Measurements from ENCODE around the gene CTNNA3. TPM values are rescaled to one million over a fixed set of nuclear protein-coding genes. Genes with fewer than 3 reads are reported as not detected.
"Not testable (repeated sequence)": the region's sequence is repeated elsewhere in the genome, so short reads cannot be mapped to it uniquely, and the experiment has no call there.

CTNNA3 gene
- total and polyA plus RNA-seq, 9 donors = 4.1 to 18.8 (median 6.3) TPM

DNA sequence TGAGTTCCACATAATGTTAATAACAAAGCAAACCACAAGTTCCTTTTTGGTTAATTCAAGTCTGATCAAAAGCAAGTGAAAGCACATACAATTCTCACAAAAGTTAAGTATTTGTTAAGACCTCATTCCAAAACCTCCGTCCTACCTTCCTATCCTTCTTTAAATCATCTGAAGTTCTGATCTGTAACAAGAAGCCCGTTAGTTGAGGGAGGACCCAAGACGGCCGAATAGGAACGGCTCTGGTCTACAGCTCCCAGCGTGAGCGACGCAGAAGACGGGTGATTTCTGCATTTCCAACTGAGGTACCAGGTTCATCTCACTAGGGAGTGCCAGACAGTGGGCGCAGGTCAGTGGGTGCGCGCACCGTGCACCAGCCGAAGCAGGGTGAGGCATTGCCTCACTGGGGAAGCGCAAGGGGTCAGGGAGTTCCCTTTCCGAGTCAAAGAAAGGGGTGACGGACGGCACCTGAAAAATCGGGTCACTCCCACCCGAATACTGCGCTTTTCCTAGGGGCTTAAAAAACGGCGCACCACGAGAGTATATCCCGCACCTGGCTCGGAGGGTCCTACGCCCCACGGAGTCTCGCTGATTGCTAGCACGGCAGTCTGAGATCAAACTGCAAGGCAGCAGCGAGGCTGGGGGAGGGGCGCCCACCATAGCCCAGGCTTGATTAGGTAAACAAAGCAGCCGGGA is 309.0 kb downstream of the CTNNA3 start:
- not testable (repeated sequence) for H3K27me3 ChIP-seq (ENCODE audit: control insufficient read depth, insufficient read depth, low read length); H3K36me3 ChIP-seq (ENCODE audit: control insufficient read depth, insufficient read depth, low read length); H3K27ac ChIP-seq (ENCODE audit: low read length); H3K4me1 ChIP-seq (ENCODE audit: control insufficient read depth, insufficient read depth, low read length); DNase-seq; H3K9me3 ChIP-seq (replicated peaks; ENCODE audit: control insufficient read depth, low read depth, low read length)
- WGBS (ENCODE audit: insufficient coverage) = 12% methylated on average over 29 of the region's 33 CpGs
- H3K4me3 ChIP-seq (ENCODE audit: low read length) = peak overlapping the region; percentile 13

DNA sequence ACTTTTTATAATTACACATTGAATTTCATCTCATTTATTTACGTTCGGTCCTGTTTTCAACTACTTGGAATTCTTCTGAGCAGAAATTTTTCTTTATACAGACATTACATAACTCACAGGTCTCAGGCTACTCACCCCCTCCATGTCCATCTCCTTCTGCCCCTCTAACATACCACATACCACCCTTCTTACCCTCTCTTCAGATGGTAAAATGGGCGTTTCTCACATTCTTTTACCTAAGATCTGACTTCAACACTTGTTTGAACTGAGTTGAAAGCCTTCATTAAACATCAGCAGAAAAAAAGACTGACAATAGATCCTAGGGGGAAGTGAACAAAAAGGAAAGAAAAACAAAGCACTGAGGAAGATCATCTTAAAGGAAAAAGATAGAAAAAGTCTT is 309.7 kb downstream of the CTNNA3 start:
- Histone ChIP-seq H3K36me3 (ENCODE audit: control insufficient read depth, insufficient read depth, low read length) (no peaks in the 10 kb centered on the region), H3K4me3 (ENCODE audit: low read length) (no peak overlapping the region), H3K9me3 (replicated peaks; ENCODE audit: control insufficient read depth, low read depth, low read length) (no peaks in the 10 kb centered on the region), H3K27ac (ENCODE audit: low read length) (no peak overlapping the region), H3K27me3 (ENCODE audit: control insufficient read depth, insufficient read depth, low read length) (no peaks in the 10 kb centered on the region), H3K4me1 (ENCODE audit: control insufficient read depth, insufficient read depth, low read length) (peaks cover 3% of the 10 kb centered on the region)
- no peak for DNase-seq
- 89% methylated on average over 2 of the region's 3 CpGs for WGBS (ENCODE audit: insufficient coverage)

DNA sequence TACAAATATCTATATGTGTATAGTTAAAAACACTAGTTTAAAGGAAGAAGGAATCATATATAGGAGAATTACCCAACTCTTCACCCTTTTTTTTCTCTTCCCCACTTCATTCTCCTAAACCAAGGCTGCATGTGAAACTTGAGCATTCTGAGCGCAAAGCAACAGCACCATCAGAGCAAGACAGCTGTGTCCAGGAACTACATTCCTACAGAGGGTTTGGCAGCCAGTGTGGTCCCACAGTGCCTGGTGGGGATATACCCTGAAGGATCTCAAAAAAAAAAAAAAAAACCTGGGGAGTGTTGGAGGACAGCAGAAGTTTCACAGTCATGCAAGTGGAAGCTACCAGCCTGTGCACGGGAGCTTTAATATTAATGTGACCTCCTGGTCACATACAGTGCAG is 310.4 kb downstream of the CTNNA3 start:
- no peaks in the 10 kb centered on the region for H3K36me3 ChIP-seq (ENCODE audit: control insufficient read depth, insufficient read depth, low read length)
- no peaks in the 10 kb centered on the region for H3K27me3 ChIP-seq (ENCODE audit: control insufficient read depth, insufficient read depth, low read length)
- no peak overlapping the region for H3K4me3 ChIP-seq (ENCODE audit: low read length)
- no CpG with 5 or more reads among the region's 2 CpGs for WGBS (ENCODE audit: insufficient coverage)
- no peaks in the 10 kb centered on the region for H3K9me3 ChIP-seq (replicated peaks; ENCODE audit: control insufficient read depth, low read depth, low read length)
- peaks cover 3% of the 10 kb centered on the region for H3K4me1 ChIP-seq (ENCODE audit: control insufficient read depth, insufficient read depth, low read length)
- DNase-seq = peak; percentile 53
- H3K27ac ChIP-seq (ENCODE audit: low read length) = no peak overlapping the region

DNA sequence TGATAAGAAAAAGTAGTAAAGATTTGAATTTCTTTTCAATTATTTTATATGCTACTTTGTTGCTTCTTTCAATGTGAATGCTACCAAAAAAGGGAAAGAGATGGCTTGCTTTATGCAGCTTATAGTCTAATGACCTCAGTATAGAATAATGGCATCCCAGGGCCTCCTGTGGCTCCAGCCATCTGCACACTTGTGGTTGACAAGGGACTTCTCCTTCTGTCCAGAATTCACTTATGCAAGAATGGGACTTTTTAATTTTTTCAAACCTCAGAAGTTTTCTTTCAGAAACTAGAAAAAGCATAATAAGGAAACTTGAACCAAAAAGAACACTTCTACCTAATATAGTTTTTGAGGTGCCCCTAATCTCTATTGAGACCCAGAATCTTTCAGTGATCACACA is 310.9 kb downstream of the CTNNA3 start:
- Histone ChIP-seq H3K27ac (ENCODE audit: low read length) (no peak overlapping the region), H3K36me3 (ENCODE audit: control insufficient read depth, insufficient read depth, low read length) (no peaks in the 10 kb centered on the region), H3K4me1 (ENCODE audit: control insufficient read depth, insufficient read depth, low read length) (peaks cover 3% of the 10 kb centered on the region), H3K4me3 (ENCODE audit: low read length) (no peak overlapping the region), H3K27me3 (ENCODE audit: control insufficient read depth, insufficient read depth, low read length) (no peaks in the 10 kb centered on the region), H3K9me3 (replicated peaks; ENCODE audit: control insufficient read depth, low read depth, low read length) (no peaks in the 10 kb centered on the region)
- DNase-seq = peak; percentile 6

DNA sequence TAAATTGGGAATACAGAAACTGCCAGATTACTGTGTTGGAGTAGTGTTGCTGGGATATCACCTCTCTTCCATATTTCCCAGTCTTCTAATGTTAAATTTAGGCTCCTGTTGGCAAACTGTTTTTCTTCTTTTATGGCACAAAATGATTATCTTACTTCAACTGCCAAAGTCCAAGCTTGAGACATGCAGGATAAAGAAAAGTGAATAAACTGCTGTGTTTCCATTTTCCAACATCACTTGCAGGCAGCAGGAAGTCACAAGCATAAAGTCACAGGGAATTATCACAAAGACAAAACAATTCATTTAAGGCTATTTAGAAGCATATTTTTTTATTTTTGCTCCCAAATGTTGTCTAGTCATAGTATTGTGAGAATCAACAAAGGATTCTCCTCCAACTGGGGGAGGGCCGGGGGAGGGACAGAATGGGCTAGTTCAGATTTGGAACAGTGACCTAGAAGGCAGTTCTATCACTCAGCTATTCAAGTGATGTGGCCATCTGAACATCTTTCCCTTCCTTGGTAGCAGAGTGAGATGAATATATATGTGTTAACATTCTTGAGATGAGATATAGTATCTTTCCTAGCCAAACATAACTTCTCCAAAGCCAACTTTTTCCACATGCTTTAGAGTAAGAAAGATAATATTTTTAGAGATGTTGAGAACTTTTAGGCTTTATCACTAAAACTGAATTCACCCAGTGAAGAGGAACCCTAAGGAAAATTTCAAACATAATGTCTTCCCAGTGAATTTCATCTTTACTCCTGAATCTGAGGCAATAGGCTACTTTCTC is 364.7 kb downstream of the CTNNA3 start:
- no peaks in the 10 kb centered on the region for H3K4me1 ChIP-seq (ENCODE audit: control insufficient read depth, insufficient read depth, low read length)
- WGBS (ENCODE audit: insufficient coverage) = no CpG with 5 or more reads among the region's 1 CpG
- DNase-seq = peak; percentile 22
- no peak overlapping the region for H3K27ac ChIP-seq (ENCODE audit: low read length)
- H3K4me3 ChIP-seq (ENCODE audit: low read length) = no peak overlapping the region
- no peaks in the 10 kb centered on the region for H3K36me3 ChIP-seq (ENCODE audit: control insufficient read depth, insufficient read depth, low read length)
- H3K9me3 ChIP-seq (replicated peaks; ENCODE audit: control insufficient read depth, low read depth, low read length) = no peaks in the 10 kb centered on the region
- no peaks in the 10 kb centered on the region for H3K27me3 ChIP-seq (ENCODE audit: control insufficient read depth, insufficient read depth, low read length)

DNA sequence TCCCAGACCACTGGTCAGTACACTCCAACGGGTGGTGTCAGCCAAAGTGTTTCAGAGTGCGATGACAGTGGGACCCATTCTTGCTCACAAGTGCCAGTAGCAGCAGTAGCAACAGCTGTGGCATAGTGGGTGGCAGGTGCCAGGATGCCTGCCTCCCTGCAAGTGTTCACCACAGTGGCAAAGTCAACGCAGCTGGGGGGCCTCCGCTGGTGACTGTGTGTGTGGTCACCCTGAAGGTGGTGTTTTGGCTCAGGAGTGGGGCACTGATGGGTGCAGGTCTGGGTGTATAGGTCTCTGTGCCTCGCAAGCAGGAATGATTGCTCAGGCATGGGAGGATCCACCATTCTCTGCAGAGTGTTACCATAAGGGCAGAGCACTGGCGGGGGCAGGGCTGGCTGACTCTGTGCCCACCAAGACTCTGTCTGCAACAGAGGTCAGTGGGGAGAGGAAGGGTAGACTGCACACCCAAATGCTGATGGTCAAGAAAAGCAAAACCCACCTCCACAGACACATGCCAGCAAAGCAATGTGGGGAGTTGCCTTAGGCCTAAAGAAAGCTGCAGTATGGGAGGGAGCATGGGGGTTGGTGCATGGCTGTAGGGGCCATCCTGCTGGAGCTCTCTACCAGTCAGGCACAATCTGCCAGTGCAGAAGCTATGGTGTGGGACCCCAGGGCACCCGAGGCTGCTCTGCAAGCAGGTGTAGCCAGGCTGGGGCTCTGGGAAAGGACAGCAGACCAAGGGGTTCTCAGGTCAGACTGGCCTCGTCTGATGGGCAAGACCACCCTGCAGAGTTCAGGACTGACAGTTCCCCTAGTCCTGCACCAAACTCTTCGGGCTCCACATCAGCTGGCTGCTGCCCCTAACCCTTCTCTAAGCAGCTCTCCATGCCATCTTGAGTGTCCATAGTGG is 368.1 kb downstream of the CTNNA3 start:
- H3K27ac ChIP-seq (ENCODE audit: low read length) = no peak overlapping the region
- peaks cover 9% of the 10 kb centered on the region for H3K9me3 ChIP-seq (replicated peaks; ENCODE audit: control insufficient read depth, low read depth, low read length)
- H3K27me3 ChIP-seq (ENCODE audit: control insufficient read depth, insufficient read depth, low read length) = no peaks in the 10 kb centered on the region
- peak; percentile 5 for DNase-seq
- WGBS (ENCODE audit: insufficient coverage) = 68% methylated on average over 6 of the region's 9 CpGs
- no peaks in the 10 kb centered on the region for H3K36me3 ChIP-seq (ENCODE audit: control insufficient read depth, insufficient read depth, low read length)
- H3K4me3 ChIP-seq (ENCODE audit: low read length) = no peak overlapping the region
- no peaks in the 10 kb centered on the region for H3K4me1 ChIP-seq (ENCODE audit: control insufficient read depth, insufficient read depth, low read length)

DNA sequence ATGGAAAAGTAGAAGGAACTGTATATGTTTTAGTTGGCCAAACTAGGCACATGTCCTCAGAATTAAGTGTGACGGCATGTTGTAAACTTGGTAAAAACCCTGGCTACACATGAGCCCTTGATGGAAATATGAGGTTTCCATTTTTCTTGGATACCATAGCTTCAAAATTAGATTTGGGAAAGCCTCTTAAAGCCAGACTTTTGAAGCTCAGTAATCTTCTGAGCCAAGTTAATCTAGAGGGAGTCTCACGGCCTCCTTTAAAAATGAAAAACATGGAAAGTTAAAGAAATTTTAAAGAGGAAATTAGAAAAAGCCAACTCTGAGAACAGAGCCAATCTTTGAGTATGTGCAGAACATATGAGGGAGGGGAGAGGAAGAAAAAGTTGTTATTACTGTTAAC is 376.0 kb downstream of the CTNNA3 start:
- H3K9me3 ChIP-seq (replicated peaks; ENCODE audit: control insufficient read depth, low read depth, low read length) = peaks cover 9% of the 10 kb centered on the region
- no peaks in the 10 kb centered on the region for H3K36me3 ChIP-seq (ENCODE audit: control insufficient read depth, insufficient read depth, low read length)
- 21% methylated on average over 2 of the region's 2 CpGs for WGBS (ENCODE audit: insufficient coverage)
- no peak overlapping the region for H3K4me3 ChIP-seq (ENCODE audit: low read length)
- H3K27ac ChIP-seq (ENCODE audit: low read length) = no peak overlapping the region
- no peaks in the 10 kb centered on the region for H3K4me1 ChIP-seq (ENCODE audit: control insufficient read depth, insufficient read depth, low read length)
- peak; percentile 64 for DNase-seq
- no peaks in the 10 kb centered on the region for H3K27me3 ChIP-seq (ENCODE audit: control insufficient read depth, insufficient read depth, low read length)

DNA sequence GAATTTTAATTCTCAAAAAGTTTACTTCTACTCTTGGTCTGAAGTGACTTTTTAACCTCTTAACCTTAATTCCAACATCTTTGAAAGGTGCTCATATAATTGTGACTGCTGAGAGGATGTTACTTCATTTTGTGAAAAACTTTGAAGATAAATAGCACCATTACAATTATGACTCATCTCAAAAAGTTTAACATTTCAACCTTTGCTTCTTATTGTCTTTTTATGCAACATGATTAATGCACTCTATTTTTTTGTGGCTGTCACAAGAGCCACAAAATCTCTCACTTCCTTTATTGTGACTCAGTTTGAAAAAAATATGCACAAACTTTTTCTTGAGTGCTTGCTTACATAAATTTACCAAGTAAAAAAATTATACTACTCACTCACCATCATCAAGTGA is 387.1 kb downstream of the CTNNA3 start:
- H3K36me3 ChIP-seq (ENCODE audit: control insufficient read depth, insufficient read depth, low read length) = no peaks in the 10 kb centered on the region
- DNase-seq = no peak
- no peaks in the 10 kb centered on the region for H3K4me1 ChIP-seq (ENCODE audit: control insufficient read depth, insufficient read depth, low read length)
- no peaks in the 10 kb centered on the region for H3K27me3 ChIP-seq (ENCODE audit: control insufficient read depth, insufficient read depth, low read length)
- H3K9me3 ChIP-seq (replicated peaks; ENCODE audit: control insufficient read depth, low read depth, low read length) = no peaks in the 10 kb centered on the region
- no peak overlapping the region for H3K27ac ChIP-seq (ENCODE audit: low read length)
- no peak overlapping the region for H3K4me3 ChIP-seq (ENCODE audit: low read length)

DNA sequence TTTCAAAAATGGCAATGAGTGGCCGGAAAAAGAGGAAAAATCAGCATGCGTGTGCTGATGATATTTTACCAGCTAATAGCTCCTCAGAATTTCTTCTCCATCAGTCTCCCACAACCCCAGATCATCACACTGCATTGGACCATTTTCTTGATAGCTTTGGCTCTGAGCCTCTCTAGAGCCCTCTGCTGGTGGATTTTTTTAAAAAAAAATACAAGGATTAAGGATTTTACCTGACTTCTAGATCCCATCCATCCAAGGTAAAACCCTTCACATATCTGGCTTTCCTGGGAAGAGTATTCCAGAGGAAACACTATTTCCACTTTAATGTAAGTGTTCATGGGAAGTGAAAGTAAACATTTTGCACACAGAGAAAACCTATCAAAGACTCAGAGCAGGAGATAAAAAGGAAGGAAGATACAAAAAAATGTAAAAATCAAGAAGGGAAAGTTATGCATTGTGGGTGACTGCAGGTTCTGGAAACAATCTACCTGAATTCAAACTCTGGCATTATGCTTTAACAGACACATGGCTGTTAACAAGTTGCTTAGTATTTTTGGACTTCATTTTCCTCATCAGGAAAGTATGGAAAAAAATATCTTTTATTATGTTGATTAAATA is 389.3 kb downstream of the CTNNA3 start:
- no peaks in the 10 kb centered on the region for H3K9me3 ChIP-seq (replicated peaks; ENCODE audit: control insufficient read depth, low read depth, low read length)
- peak; percentile 12 for DNase-seq
- no peak overlapping the region for H3K27ac ChIP-seq (ENCODE audit: low read length)
- H3K36me3 ChIP-seq (ENCODE audit: control insufficient read depth, insufficient read depth, low read length) = no peaks in the 10 kb centered on the region
- H3K4me1 ChIP-seq (ENCODE audit: control insufficient read depth, insufficient read depth, low read length) = no peaks in the 10 kb centered on the region
- no peaks in the 10 kb centered on the region for H3K27me3 ChIP-seq (ENCODE audit: control insufficient read depth, insufficient read depth, low read length)
- H3K4me3 ChIP-seq (ENCODE audit: low read length) = no peak overlapping the region
- WGBS (ENCODE audit: insufficient coverage) = 60% methylated on average over 1 of the region's 2 CpGs

DNA sequence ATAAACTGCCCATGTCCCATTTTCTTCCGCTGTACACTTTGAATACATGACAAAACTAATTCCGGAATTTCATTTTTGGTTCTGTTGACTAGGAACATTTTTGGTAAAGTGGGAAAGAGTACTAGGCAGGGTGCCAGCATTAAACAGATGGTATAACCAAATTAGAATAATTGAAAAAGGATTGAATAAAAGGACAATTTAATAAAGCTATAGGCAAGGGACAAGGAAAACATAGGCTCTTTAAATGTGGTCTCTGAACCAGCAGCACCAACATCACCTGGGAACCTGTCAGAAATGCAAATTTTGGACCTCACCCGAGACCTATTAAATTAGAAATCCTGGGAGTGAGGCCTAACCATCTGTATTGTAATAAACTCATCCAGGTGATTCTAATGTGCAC is 393.3 kb downstream of the CTNNA3 start:
- H3K4me3 ChIP-seq (ENCODE audit: low read length) = no peak overlapping the region
- no peaks in the 10 kb centered on the region for H3K36me3 ChIP-seq (ENCODE audit: control insufficient read depth, insufficient read depth, low read length)
- no peaks in the 10 kb centered on the region for H3K27me3 ChIP-seq (ENCODE audit: control insufficient read depth, insufficient read depth, low read length)
- H3K4me1 ChIP-seq (ENCODE audit: control insufficient read depth, insufficient read depth, low read length) = no peaks in the 10 kb centered on the region
- H3K9me3 ChIP-seq (replicated peaks; ENCODE audit: control insufficient read depth, low read depth, low read length) = no peaks in the 10 kb centered on the region
- no peak for DNase-seq
- H3K27ac ChIP-seq (ENCODE audit: low read length) = no peak overlapping the region
- WGBS (ENCODE audit: insufficient coverage) = 86% methylated on average over 1 of the region's 3 CpGs

Measured in muscle of leg (tissue), 11 donors.